Tibial artery (tissue), 4 donors: ENCODE results near the gene FXYD4.

Source experiments
- DNase-seq, 2 donors: peaks; one replicate each; pipeline ENCODE4 v3.0.0-alpha.2; 2019
- H3K27ac ChIP-seq, 2 donors: fragments of 200-600 bp; sonication (generic) in 1 of 2; 1 replicate in 1 of 2; 2 replicates in 1 of 2; pipeline ENCODE4 v1.5.1; 2018 to 2019; ENCODE audit warnings: mild to moderate bottlenecking in 1 of 2
- H3K27me3 ChIP-seq, 2 donors: fragments of 200-600 bp; sonication (generic) in 1 of 2; one replicate each; pipeline versions ENCODE4 v1.5.1 to v1.6.0; 2016 to 2019
- H3K36me3 ChIP-seq, 3 donors: fragments of 200-600 bp; sonication (generic) in 2 of 3; one replicate each; pipeline ENCODE4 v1.5.1; 2016 to 2019; ENCODE audit warnings: mild to moderate bottlenecking in 2 of 3
- H3K4me1 ChIP-seq, 4 donors: fragments of 200-600 bp; sonication (generic) in 2 of 4; 1 replicate in 3 of 4; 2 replicates in 1 of 4; pipeline ENCODE4 v1.5.1; 2016 to 2019
- H3K4me3 ChIP-seq, 2 donors: fragments of 200-600 bp; sonication (generic) in 1 of 2; 1 replicate in 1 of 2; 2 replicates in 1 of 2; pipeline ENCODE4 v1.5.1; 2018 to 2019; ENCODE audit warnings: mild to moderate bottlenecking in 2 of 2
- H3K9me3 ChIP-seq, 3 donors: fragments of 200-600 bp; sonication (generic) in 1 of 3; one replicate each; pipeline ENCODE4 v1.5.1; 2016 to 2019
- intact Hi-C: fragments of 100-400 bp; cut with DNase I; formaldehyde crosslinking; loops from one replicate; pipeline ENCODE4 v1.15.0; 2023; ENCODE audit warnings: low total_unique reads
- TF ChIP-seq, protein P1 (sequence below), 2 experiments: fragments of 200-600 bp in 1 of 2; fragments of 450-650 bp in 1 of 2; IDR thresholded peaks; one replicate each; pipeline ENCODE4 v1.5.1; 2017 to 2019; ENCODE audit warnings: antibody characterized with exemption in 2 of 2, mild to moderate bottlenecking in 1 of 2, moderate library complexity in 1 of 2

The FXYD4 gene

DNA sequence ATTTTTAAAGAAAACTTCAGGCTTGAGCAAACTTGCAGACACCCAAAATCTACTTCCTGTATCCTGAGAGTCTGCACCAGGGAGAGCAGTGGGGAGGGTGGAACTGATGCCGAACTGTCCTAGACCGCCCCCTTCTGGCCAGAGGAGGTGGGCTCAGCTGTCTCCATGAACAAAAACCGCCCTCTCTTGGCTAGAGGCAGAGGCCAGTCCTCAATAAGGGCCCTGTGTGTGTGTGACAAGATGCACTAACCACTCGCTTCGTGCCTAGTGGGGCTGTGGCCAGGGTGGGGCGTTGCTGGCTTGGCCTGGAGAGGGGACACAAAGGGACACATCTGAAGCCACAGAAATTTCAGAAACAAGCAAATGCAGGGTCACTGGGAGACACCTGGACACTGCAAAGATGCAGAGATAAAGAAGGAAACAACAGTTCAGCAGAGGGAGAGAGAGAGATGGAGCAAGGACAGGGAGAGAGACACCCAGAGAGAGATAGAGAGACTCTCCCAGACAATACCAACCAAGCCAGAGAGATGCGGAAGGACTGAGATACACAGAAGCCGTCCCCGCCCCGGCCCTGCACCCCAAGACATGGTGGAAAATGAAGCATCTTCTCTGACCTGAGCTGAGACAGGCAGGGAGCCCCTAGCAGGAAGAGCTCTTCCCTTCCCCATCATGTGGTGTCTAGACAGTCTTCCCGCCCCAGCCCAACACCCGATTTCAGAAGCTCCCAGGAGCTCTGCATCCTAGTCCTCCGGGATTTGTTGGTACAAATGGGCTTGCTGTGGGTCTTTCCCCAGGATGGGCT lies 22.7 kb upstream of the FXYD4 start:
- Histone ChIP-seq H3K9me3 (no peaks in the 10 kb centered on the region), H3K4me1 (no peaks in the 10 kb centered on the region), H3K4me3 (no peak overlapping the region), H3K27me3 (peaks cover 0 to 10% of the 10 kb centered on the region in 2 donors), H3K36me3 (no peaks in the 10 kb centered on the region), H3K27ac (no peak overlapping the region)
- TF ChIP-seq, protein P1, sequence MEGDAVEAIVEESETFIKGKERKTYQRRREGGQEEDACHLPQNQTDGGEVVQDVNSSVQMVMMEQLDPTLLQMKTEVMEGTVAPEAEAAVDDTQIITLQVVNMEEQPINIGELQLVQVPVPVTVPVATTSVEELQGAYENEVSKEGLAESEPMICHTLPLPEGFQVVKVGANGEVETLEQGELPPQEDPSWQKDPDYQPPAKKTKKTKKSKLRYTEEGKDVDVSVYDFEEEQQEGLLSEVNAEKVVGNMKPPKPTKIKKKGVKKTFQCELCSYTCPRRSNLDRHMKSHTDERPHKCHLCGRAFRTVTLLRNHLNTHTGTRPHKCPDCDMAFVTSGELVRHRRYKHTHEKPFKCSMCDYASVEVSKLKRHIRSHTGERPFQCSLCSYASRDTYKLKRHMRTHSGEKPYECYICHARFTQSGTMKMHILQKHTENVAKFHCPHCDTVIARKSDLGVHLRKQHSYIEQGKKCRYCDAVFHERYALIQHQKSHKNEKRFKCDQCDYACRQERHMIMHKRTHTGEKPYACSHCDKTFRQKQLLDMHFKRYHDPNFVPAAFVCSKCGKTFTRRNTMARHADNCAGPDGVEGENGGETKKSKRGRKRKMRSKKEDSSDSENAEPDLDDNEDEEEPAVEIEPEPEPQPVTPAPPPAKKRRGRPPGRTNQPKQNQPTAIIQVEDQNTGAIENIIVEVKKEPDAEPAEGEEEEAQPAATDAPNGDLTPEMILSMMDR (IDR thresholded peaks at IDR 0.05): peak; percentile 67 to 69
- intact Hi-C loops: no loop called here
- peak; percentile 82 to 83 for DNase-seq

DNA sequence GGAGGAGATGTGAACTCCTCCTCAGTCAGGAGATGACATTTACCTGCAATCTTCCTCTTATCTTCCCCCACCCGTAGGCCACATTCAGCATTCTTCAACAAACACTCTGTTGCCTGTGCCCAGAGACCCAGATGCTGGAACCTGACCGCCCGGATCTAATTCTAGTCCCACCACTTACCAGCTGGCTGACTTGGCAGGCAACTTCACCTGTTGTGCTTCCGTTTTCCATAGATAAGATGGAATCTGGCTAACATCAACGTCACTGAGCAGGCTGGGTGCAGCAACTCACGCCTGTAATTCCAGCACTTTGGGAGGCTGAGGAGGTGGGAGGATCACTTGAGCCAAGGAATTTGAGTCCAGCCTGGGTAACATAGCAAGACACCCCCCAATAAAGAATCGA lies 21.3 kb upstream of the FXYD4 start:
- H3K27ac ChIP-seq: no peak overlapping the region
- H3K4me1 ChIP-seq: no peaks in the 10 kb centered on the region
- H3K9me3 ChIP-seq: no peaks in the 10 kb centered on the region
- H3K36me3 ChIP-seq: no peaks in the 10 kb centered on the region
- peaks cover 0 to 10% of the 10 kb centered on the region in 2 donors for H3K27me3 ChIP-seq
- DNase-seq: no peak
- intact Hi-C loops: no loop called here
- H3K4me3 ChIP-seq: no peak overlapping the region
- TF ChIP-seq, protein P1 (IDR thresholded peaks at IDR 0.05): no peak

DNA sequence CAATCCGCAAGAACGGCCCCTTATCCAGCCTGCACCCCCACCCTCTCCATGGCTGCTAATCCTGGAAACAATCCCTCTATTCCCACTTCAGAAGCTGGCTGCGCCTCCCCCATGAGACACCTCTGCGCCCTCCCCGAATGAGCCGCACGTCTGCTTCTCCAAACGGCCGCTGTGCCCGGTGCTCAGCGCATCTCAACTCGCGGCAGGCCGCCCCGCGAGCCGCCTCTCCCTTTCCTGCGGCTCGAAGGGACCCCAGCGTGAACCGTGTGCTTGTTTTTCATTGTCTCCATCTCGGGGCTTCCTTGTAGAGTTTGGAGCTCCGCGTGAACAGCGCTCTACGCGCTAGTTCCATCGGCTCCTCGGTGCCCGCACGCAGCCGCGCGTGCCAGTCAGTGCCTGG lies 20.8 kb upstream of the FXYD4 start:
- DNase-seq: no peak
- no peak overlapping the region for H3K27ac ChIP-seq
- H3K4me1 ChIP-seq: no peaks in the 10 kb centered on the region
- TF ChIP-seq, protein P1 (IDR thresholded peaks at IDR 0.05): no peak
- H3K27me3 ChIP-seq: peaks cover 0 to 10% of the 10 kb centered on the region in 2 donors
- H3K36me3 ChIP-seq: no peaks in the 10 kb centered on the region
- H3K9me3 ChIP-seq: no peaks in the 10 kb centered on the region
- intact Hi-C loops: no loop called here
- H3K4me3 ChIP-seq: no peak overlapping the region

DNA sequence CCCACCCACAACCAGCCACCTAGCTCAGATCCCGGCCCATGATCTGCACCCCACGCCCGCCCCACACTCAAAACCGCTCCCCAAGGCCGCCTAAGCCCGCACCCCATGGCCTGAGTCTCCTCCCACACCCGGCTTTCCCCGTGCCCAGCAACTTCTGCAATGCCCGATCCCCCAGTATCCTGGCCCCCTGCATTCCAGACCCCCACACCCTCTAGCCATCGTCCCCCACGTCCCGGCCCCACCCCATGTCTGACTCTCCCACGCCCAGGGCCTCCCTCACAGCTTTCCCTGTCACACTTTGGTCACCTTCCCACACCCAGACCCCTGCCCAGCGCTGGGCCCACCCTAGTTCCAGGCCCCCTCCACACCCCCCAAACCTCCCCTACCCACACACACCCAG lies 20.1 kb upstream of the FXYD4 start:
- H3K36me3 ChIP-seq: no peaks in the 10 kb centered on the region
- H3K27me3 ChIP-seq: peaks cover 0 to 10% of the 10 kb centered on the region in 2 donors
- H3K9me3 ChIP-seq: no peaks in the 10 kb centered on the region
- TF ChIP-seq, protein P1 (IDR thresholded peaks at IDR 0.05): no peak
- intact Hi-C loops: no loop called here
- H3K4me3 ChIP-seq: no peak overlapping the region
- H3K27ac ChIP-seq: no peak overlapping the region
- DNase-seq: no peak
- H3K4me1 ChIP-seq: no peaks in the 10 kb centered on the region

DNA sequence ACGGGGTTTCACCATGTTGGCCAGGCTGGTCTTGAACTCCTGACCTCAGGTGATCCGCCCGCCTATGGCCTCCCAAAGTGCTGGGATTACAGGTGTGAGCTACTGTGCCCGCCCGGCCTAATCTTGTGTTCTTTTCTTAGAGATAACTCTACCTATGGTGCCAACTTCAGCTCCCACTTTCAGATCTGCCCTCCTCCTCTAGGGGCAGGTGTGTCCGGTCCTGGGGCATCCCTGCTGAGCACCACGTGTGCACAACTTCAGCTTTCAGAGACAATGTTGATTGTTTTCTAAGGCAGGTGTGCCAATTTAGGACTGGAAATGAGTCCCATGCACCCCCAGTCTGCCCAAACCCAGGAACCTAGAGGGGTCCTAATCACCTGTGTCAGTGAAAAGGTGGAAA lies 18.5 kb upstream of the FXYD4 start:
- intact Hi-C loops: no loop called here
- Histone ChIP-seq H3K9me3 (no peaks in the 10 kb centered on the region), H3K27me3 (peaks cover 0 to 10% of the 10 kb centered on the region in 2 donors), H3K27ac (no peak overlapping the region), H3K4me3 (no peak overlapping the region), H3K36me3 (no peaks in the 10 kb centered on the region), H3K4me1 (no peaks in the 10 kb centered on the region)
- no peak for DNase-seq
- TF ChIP-seq, protein P1 (IDR thresholded peaks at IDR 0.05): no peak
